Stimulated activated CD4-positive, alpha-beta T cell treated with anti-CD3 and anti-CD28 coated beads, Interleukin-12 subunit alpha, Interleukin-12 subunit beta, amount 100 ng/mL, for 4 hours (primary cell): Measurements from ENCODE around the gene C19orf25.
"Not testable (repeated sequence)": the region's sequence is repeated elsewhere in the genome, so short reads cannot be mapped to it uniquely, and the experiment has no call there.

ENCODE experiments used
- DNase-seq: peaks from one replicate; pipeline ENCODE4 v3.0.0-alpha.2; 2020

C19orf25 gene

GRCh38 chr19:1511318-1512317, 32.6 kb upstream of the C19orf25 start:
- DNase-seq = no peak

GRCh38 chr19:1510807-1511206, 31.8 kb upstream of the C19orf25 start:
- DNase-seq = no peak

GRCh38 chr19:1510442-1510806, 31.4 kb upstream of the C19orf25 start:
- DNase-seq = no peak

- no peak for DNase-seq
Measured at GRCh38 chr19:1509602-1510441, 30.8 kb upstream of the C19orf25 start.

- no peak for DNase-seq
Measured at GRCh38 chr19:1508507-1508856, 29.5 kb upstream of the C19orf25 start.

- DNase-seq = peak; percentile 86
Measured at GRCh38 chr19:1507763-1508506, 28.9 kb upstream of the C19orf25 start.

- no peak for DNase-seq
Measured at GRCh38 chr19:1507192-1507660, 28.2 kb upstream of the C19orf25 start.

GRCh38 chr19:1505991-1506881, 27.2 kb upstream of the C19orf25 start:
- DNase-seq = no peak

GRCh38 chr19:1505012-1505411, 26.0 kb upstream of the C19orf25 start:
- DNase-seq = no peak

- DNase-seq = no peak
Measured at GRCh38 chr19:1503925-1504773, 25.1 kb upstream of the C19orf25 start.

- DNase-seq = peak; percentile 68
Measured at GRCh38 chr19:1503089-1503924, 24.3 kb upstream of the C19orf25 start.

GRCh38 chr19:1502433-1503088, 23.5 kb upstream of the C19orf25 start:
- no peak for DNase-seq

- no peak for DNase-seq
Measured at GRCh38 chr19:1501200-1501595, 22.2 kb upstream of the C19orf25 start.

- not testable (repeated sequence) for DNase-seq
Measured at GRCh38 chr19:1499231-1499630, 20.2 kb upstream of the C19orf25 start.

GRCh38 chr19:1497578-1498235, 18.7 kb upstream of the C19orf25 start:
- DNase-seq = no peak

- no peak for DNase-seq
Measured at GRCh38 chr19:1496714-1497577, 17.9 kb upstream of the C19orf25 start.

GRCh38 chr19:1495799-1496713, 17.0 kb upstream of the C19orf25 start:
- DNase-seq = no peak
